GM10266 (cell line): Measurements from ENCODE around the gene BAZ1B.
A peak's percentile ranks its signal among the peaks of the same experiment; 100 is the strongest.
"Not testable (repeated sequence)": the region's sequence is repeated elsewhere in the genome, so short reads cannot be mapped to it uniquely, and the experiment has no call there.

Experiments used
- DNase-seq: peaks from one replicate; pipeline ENCODE4 v3.0.0; 2012; ENCODE audit errors: extremely low spot score
- TF ChIP-seq, protein P1 (sequence below): IDR thresholded peaks from 2 replicates; pipeline ENCODE4 v1.5.1; 2012; ENCODE audit warnings: mild to moderate bottlenecking, low read depth; ENCODE audit not compliant: control insufficient read depth, insufficient read depth; ENCODE audit errors: missing control alignments

Gene BAZ1B

DNA sequence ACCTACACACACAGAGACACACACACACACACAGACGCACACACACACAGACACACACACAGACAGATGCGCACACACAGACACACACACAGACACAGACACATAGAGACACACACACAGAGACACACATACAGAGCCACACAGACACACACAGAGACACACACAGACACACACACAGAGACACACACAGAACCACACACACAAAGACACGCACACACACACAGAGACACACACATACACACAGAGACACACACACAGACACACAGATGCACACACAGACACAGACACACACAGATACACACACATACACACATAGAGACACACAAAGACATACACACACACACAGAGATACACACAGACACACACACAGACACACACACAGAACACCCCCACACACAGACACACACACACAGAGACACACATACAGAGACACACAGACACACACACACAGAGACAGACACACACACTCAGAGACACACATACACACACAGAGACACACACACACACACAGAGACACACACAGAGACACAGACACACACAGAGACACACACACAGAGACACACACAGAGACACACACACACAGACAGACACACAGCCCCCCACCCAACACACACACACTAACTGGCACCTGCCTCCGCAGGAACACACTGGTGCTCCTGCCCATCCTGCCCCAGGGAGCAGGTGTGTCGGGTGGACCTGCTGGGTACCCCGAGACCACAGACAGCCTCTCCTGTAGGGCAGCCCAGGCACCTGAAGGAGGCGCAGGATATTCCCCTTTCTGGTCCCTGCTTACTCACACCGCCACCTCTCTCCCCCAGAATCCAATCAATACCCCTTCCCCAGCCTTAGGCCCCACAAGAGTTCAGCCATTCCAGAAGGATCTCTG is 93.9 kb downstream of the BAZ1B start:
- TF ChIP-seq, protein P1, sequence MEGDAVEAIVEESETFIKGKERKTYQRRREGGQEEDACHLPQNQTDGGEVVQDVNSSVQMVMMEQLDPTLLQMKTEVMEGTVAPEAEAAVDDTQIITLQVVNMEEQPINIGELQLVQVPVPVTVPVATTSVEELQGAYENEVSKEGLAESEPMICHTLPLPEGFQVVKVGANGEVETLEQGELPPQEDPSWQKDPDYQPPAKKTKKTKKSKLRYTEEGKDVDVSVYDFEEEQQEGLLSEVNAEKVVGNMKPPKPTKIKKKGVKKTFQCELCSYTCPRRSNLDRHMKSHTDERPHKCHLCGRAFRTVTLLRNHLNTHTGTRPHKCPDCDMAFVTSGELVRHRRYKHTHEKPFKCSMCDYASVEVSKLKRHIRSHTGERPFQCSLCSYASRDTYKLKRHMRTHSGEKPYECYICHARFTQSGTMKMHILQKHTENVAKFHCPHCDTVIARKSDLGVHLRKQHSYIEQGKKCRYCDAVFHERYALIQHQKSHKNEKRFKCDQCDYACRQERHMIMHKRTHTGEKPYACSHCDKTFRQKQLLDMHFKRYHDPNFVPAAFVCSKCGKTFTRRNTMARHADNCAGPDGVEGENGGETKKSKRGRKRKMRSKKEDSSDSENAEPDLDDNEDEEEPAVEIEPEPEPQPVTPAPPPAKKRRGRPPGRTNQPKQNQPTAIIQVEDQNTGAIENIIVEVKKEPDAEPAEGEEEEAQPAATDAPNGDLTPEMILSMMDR, result no peak

DNA sequence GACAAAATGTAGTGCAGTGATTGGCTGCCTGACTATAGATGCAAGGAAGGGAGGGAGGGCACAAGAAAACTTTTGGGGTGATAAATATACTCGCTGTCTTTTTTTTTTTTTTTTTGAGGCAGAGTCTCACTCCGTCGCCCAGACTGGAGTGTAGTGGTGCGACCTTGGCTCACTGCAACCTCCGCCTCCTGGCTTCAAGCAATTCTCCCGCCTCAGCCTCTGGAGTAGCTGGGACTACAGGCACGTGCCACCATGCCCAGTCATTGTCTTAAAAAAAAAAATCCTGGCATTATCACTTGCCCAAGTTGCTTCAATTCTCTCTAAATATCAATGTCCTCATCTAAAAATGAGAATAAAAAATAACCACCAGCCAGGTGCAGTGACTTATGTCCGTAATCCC is 96.1 kb downstream of the BAZ1B start:
- no peak for DNase-seq
- TF ChIP-seq, protein P1, result no peak

More for the DNA sequence above, 93.9 kb downstream of the BAZ1B start:
- DNase-seq, result no peak

DNA sequence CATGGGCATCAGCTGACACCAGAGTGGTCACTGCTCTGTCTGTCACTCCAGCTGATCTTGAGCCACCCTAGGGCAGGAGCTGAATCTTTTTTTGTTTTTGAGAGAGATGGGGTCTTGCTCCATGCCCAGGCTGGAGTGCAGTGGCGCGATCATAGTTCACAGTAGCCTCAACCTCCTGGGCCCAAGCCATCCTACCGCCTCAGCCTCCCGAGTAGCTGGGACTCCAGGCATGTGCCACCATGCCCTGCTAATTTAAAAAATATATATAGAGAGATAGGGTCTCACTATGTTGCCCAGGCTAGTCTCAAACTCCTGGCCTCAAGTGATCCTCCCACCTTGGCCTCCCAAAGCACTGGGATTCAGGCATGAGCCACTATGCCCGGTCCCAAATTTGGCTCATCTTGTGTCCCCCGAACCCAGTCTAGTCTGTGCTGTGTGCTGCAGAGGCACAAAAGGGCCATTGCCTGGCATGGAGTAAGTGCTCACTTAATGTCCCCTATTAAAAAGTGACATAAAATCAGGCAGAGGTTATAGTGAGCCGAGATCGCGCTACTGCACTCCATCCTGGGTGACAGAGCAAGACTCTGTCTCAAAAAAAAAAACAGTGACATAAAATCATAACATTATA is 96.6 kb downstream of the BAZ1B start:
- DNase-seq, result no peak
- TF ChIP-seq, protein P1, result no peak

DNA sequence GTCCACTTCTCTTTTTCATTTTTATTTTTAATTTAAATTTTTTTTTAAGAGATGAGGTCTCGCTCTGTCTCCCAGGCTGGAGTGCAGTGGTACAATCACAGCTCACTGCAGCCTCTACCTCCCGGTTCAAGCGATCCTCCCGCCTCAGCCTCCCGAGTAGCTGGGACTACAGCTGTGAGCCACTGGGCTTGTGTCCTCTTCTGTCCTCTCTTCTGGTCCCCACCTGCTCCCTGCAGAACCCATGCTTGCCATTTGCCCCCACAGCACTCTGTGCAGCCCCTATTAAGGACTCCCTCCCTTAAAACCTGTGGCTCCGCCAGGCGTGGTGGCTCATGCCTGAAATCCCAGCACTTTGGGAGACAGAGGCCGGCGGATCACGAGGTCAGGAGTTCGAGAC is 97.6 kb downstream of the BAZ1B start:
- DNase-seq, result no peak
- TF ChIP-seq, protein P1, result no peak

DNA sequence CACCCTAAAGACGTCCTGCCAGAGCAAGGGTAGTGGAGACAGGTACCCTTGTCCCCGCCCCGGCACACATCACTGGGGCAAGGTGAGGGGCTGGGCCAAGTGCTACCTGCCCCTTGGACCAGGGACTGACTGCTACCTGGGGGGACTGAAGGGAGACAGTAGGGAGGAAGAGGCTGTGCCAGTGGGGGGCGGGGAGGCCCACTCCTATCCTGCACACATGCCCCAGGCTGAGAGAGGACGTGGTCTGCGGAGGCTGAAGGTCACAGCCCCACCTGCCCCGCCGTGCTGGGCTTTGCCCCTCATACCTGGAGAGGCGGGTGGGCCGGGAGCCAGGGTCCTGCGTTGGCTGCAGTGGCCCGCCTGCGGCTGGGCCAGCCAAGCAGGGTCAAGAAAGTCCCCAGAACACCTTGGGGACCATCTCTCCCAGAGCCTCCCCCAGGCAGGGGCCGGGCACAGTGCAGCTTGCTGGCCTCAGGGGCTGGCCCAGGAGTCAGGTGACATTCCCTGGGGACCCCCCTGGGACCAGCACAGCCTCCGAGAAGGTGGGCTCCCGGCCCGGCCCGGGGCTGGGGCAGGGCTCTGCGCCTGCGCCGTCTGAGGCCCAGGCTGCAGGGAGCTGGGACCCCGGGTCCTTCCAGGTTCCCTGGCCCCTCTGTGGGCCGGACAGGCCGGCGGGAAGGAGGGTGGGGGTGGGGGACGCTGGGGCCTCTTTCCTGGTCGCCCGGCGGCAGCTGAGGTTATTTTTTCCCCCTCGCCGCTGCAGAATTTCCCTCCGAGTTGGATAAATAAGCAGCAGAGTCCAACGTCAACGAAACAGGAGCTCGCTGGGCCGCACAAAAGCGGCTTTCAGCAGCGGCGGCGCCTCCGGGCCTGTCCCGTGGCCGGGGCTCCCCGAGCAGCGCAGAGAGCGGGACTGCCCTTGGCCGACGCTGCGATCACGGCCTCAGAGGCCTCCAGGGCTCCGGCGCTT is 98.3 kb downstream of the BAZ1B start:
- TF ChIP-seq, protein P1, result no peak

DNA sequence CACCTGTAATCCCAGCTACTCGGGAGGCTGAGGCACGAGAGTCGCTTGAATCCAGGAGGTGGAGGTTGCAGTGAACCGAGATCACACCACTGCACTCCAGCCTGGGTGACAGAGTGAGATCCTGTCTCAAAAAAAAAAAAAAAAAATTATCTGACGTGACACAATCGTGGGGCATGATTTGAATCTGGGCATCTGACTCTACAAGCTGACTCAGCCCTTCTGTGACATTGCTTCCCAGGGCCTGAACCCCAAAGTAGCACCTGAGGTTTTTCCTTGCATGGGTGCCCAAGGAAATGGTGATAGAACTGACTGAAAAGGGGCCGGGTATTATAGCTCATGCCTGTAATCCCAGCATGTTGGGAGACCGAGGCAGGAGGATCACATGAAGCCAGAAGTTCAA is 101.5 kb downstream of the BAZ1B start:
- DNase-seq, result not testable (repeated sequence)

More for the DNA sequence above, 98.3 kb downstream of the BAZ1B start:
- DNase-seq, result peak; percentile 66

DNA sequence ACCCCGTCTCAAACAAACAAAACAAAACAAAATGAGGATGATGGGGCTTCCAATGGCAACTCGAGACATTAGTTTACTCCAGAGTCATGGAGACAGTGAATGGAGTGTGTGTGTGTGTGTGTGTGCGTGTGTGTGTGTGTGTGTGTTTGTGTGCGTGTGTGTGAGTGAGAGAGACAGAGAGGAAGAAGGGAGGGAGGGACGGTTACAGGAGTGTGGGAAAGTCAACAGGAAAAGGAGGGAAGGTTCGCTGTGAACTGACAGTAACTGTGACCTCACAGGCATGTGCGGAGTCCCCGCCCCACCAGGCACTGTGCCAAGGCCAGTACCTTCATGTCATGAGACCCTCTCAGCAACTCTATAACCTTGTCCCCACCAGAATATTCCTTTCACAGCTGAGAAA is 102.1 kb downstream of the BAZ1B start:
- not testable (repeated sequence) for DNase-seq

DNA sequence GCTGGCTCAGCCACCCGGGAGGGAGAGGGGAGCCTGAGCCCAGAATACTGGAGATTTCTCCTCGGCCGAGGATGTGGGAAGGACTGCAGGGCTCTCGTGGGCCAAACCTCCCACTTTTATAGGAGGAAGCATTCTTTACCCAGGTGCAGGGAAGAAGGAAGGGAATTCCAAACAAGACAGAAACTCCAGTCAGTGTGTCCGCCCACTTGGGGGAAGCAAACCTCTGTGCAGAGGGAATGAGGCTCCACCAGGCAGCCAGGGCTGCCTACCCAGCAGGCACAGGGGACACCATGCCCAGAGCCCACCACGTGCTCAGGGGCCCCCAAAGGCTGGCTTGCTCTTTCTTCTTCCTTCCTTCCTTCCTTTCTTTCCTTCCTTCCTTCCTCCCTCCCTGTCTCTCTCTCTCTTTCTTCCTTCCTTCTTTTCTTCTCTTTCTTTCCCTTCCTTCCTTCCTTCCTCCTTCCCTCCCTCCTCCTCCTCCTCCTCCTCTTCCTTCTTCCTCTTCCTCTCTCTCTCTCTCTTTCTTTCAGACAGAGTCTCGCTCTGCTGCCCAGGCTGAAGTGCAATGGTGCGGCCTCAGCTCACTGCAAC is 103.9 kb downstream of the BAZ1B start:
- no peak for DNase-seq
- TF ChIP-seq, protein P1, result no peak

DNA sequence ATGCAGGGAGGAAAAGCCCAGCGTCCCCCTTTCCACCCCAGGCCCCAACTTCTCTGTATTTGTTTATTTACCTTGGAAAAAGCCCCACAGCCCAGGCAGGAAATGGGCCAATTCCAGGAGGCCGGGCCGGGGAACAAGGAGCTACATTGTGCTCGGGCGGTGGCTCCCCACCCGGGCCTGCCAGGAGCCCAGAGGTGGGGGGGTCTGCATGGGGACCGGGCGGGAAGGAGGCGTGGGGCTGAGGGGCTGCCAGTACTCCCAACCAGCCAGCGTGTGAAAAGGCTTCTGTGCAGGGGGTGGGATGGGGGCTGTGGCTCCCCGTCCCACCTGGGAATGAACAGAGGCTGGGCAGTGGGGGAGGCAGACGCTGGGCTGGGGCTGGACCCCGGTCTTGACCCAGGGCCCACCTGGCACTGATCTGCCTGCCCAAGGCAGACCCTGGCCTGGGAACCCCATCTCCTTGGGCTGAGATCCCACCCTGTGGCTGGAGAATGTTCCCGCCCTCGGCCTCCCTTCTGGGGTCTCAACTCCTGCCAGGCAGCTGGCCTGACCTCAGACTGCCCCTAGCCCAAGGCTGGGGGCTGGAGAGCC is 111.5 kb downstream of the BAZ1B start:
- DNase-seq, result not testable (repeated sequence)

DNA sequence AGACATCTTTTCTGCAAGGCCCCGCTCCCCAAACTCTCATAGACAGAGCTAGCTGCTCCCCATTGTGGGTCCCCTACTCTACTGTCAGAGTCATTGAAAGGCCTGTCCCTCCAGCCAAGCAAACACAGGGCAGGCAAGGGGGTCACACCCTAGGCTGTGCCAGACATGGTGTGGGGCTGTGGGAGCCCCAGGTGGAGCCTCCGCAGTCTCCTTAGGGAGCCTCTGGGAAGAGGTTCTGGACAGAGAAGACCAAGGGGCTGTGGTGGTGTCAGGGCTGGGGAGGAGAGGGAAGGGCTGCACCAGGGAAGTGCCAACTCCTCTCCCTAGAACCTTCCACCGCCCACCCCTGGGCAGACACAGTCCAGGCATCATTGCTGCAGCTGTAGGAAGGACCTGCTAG is 117.2 kb downstream of the BAZ1B start:
- not testable (repeated sequence) for DNase-seq
